ENCODE results near the gene ZNF407. TPM values are rescaled to one million over a fixed set of nuclear protein-coding genes. Genes with fewer than 3 reads are reported as not detected.
"Not testable (repeated sequence)": the region's sequence is repeated elsewhere in the genome, so short reads cannot be mapped to it uniquely, and the experiment has no call there.

The ZNF407 gene
- total RNA-seq, 1 donor from 2014 or later, result 26.7 TPM

GRCh38 chr18:74563999-74564398 lies 33.7 kb upstream of the ZNF407 start:
- no peak for ATAC-seq (ENCODE audit: low read depth)

GRCh38 chr18:74565164-74565563 lies 32.5 kb upstream of the ZNF407 start:
- H3K9me3 Mint-ChIP-seq; POLR2A ChIA-PET; intact Hi-C loops (cut with micrococcal nuclease); H3K36me3 Mint-ChIP-seq (ENCODE audit: low read depth); H3K4me1 Mint-ChIP-seq; H3K27ac Mint-ChIP-seq; H3K4me3 Mint-ChIP-seq; H3K27me3 Mint-ChIP-seq; DNase-seq; ATAC-seq (ENCODE audit: low read depth): not testable (repeated sequence)
- CTCF ChIA-PET, result interaction anchor here (1.1 kb wide), 1 partner anchor 13 kb away, joined by 3 read pairs; no protein-coding TSS in a partner anchor

More at GRCh38 chr18:74563999-74564398, 33.7 kb upstream of the ZNF407 start:
- Mint-ChIP-seq H3K36me3 (ENCODE audit: low read depth) (no peaks in the 10 kb centered on the region), H3K9me3 (peaks cover 6% of the 10 kb centered on the region), H3K4me1 (no peaks in the 10 kb centered on the region), H3K27me3 (peaks cover 5% of the 10 kb centered on the region), H3K4me3 (no peak overlapping the region), H3K27ac (no peak overlapping the region)
- intact Hi-C loops (cut with micrococcal nuclease), result no loop called here
- ChIA-PET POLR2A (no interaction called here), CTCF (interaction anchor here (0.9 to 1.0 kb wide), 2 partner anchors 12 to 32 kb away, joined by 3 read pairs; no protein-coding TSS in a partner anchor)
- DNase-seq, result no peak
- no peak for TF ChIP-seq CTCF (IDR thresholded peaks at IDR 0.05)

- POLR2A ChIA-PET; H3K4me3 Mint-ChIP-seq; DNase-seq; H3K4me1 Mint-ChIP-seq; H3K36me3 Mint-ChIP-seq (ENCODE audit: low read depth); intact Hi-C loops (cut with micrococcal nuclease); ATAC-seq (ENCODE audit: low read depth); H3K9me3 Mint-ChIP-seq; H3K27ac Mint-ChIP-seq: not testable (repeated sequence)
- H3K27me3 Mint-ChIP-seq, result peaks cover 11% of the 10 kb centered on the region
- CTCF ChIA-PET, result interaction anchor here (1.1 kb wide), 1 partner anchor 14 kb away, joined by 3 read pairs; no protein-coding TSS in a partner anchor
Observed at GRCh38 chr18:74565993-74566392, 31.7 kb upstream of the ZNF407 start.

GRCh38 chr18:74567822-74568221 lies 29.8 kb upstream of the ZNF407 start:
- no peak for ATAC-seq (ENCODE audit: low read depth)
- Mint-ChIP-seq H3K36me3 (ENCODE audit: low read depth) (no peaks in the 10 kb centered on the region), H3K27me3 (peaks cover 11% of the 10 kb centered on the region), H3K27ac (no peak overlapping the region), H3K4me1 (no peaks in the 10 kb centered on the region), H3K4me3 (no peak overlapping the region), H3K9me3 (peaks cover 6% of the 10 kb centered on the region)
- DNase-seq, result no peak
- TF ChIP-seq CTCF (IDR thresholded peaks at IDR 0.05), result no peak
- CTCF ChIA-PET, result interaction anchor here (1.3 kb wide), 1 partner anchor 16 kb away, joined by 3 read pairs; no protein-coding TSS in a partner anchor
- POLR2A ChIA-PET, result no interaction called here
- intact Hi-C loops (cut with micrococcal nuclease), result no loop called here

GRCh38 chr18:74569401-74569800 lies 28.3 kb upstream of the ZNF407 start:
- Mint-ChIP-seq H3K27ac (no peak overlapping the region), H3K4me1 (no peaks in the 10 kb centered on the region), H3K36me3 (ENCODE audit: low read depth) (no peaks in the 10 kb centered on the region), H3K9me3 (peaks cover 6% of the 10 kb centered on the region), H3K27me3 (peaks cover 11% of the 10 kb centered on the region), H3K4me3 (no peak overlapping the region)
- ChIA-PET POLR2A (no interaction called here), CTCF (no interaction called here)
- ATAC-seq (ENCODE audit: low read depth) (no peak), DNase-seq (no peak)
- TF ChIP-seq CTCF (IDR thresholded peaks at IDR 0.05), result no peak
- intact Hi-C loops (cut with micrococcal nuclease), result no loop called here

GRCh38 chr18:74570266-74570665 lies 27.4 kb upstream of the ZNF407 start:
- Mint-ChIP-seq H3K4me3 (no peak overlapping the region), H3K36me3 (ENCODE audit: low read depth) (no peaks in the 10 kb centered on the region), H3K4me1 (no peaks in the 10 kb centered on the region), H3K9me3 (peaks cover 6% of the 10 kb centered on the region), H3K27ac (no peak overlapping the region), H3K27me3 (peaks cover 11% of the 10 kb centered on the region)
- intact Hi-C loops (cut with micrococcal nuclease), result no loop called here
- ChIA-PET POLR2A (no interaction called here), CTCF (no interaction called here)
- DNase-seq (no peak), ATAC-seq (ENCODE audit: low read depth) (no peak)
- no peak for TF ChIP-seq CTCF (IDR thresholded peaks at IDR 0.05)
